K562 (cell line): ENCODE results near the gene DLL4. TPM values are rescaled to one million over a fixed set of nuclear protein-coding genes. Genes with fewer than 3 reads are reported as not detected.
A peak's percentile ranks its signal among the peaks of the same experiment; 100 is the strongest.

Experiments
- ATF4 ChIP-seq: fragments of 450-650 bp; formaldehyde crosslinking; IDR thresholded peaks from 2 replicates; pipeline ENCODE4 v1.4.0; 2022; ENCODE audit warnings: mild to moderate bottlenecking, moderate library complexity
- BCOR ChIP-seq: fragments of 450-650 bp; IDR thresholded peaks from 2 replicates; pipeline ENCODE4 v1.6.1; 2016
- CBX2 ChIP-seq: fragments of 200-600 bp; sonication (generic); IDR thresholded peaks from one replicate; pipeline ENCODE4 v1.6.1; 2012; ENCODE audit warnings: mild to moderate bottlenecking, low read length, inconsistent platforms; ENCODE audit not compliant: insufficient read depth, poor library complexity, severe bottlenecking
- CHD1 ChIP-seq: fragments of 200-600 bp; sonication (generic); IDR thresholded peaks from one replicate; pipeline ENCODE4 v1.6.1; 2012; ENCODE audit warnings: mild to moderate bottlenecking, moderate library complexity, low read length, inconsistent platforms
- CLOCK ChIP-seq: fragments of 250-450 bp; sonication (Bioruptor Pico); IDR thresholded peaks from 2 replicates; pipeline ENCODE4 v1.4.0; 2020; ENCODE audit warnings: mild to moderate bottlenecking, moderate library complexity, borderline replicate concordance
- CREM ChIP-seq: IDR thresholded peaks from 2 replicates; pipeline ENCODE4 v1.6.1; 2014; ENCODE audit warnings: antibody characterized with exemption, low read depth
- DACH1 ChIP-seq: fragments of 450-650 bp; IDR thresholded peaks from 2 replicates; pipeline ENCODE4 v1.6.1; 2018; ENCODE audit not compliant: partially characterized antibody
- ETV6 ChIP-seq, 3 experiments: fragments of 150-350 bp in 1 of 3; sonication (generic) in 1 of 3; formaldehyde crosslinking in 1 of 3; IDR thresholded peaks; 2 replicates each; pipeline versions ENCODE4 v1.6.1 to v1.8.0; 2014 to 2022; ENCODE audit warnings: borderline replicate concordance in 2 of 3, low read depth in 2 of 3, antibody characterized with exemption in 1 of 3, low read length in 1 of 3, mild to moderate bottlenecking in 1 of 3, missing genetic modification reagents in 1 of 3
- MITF ChIP-seq: IDR thresholded peaks from 2 replicates; pipeline ENCODE4 v1.6.1; 2014; ENCODE audit warnings: antibody characterized with exemption
- SMARCC2 ChIP-seq: fragments of 450-650 bp; IDR thresholded peaks from 2 replicates; pipeline ENCODE4 v1.6.1; 2017; ENCODE audit warnings: antibody characterized with exemption, moderate library complexity, mild to moderate bottlenecking, low read depth
- SRF ChIP-seq, 2 experiments: fragments of 250-450, 450-650 bp in 1 of 2; sonication (Bioruptor Pico) in 1 of 2; sonication (generic) in 1 of 2; formaldehyde crosslinking; IDR thresholded peaks; 2 replicates each; pipeline versions ENCODE4 v1.5.0 to v1.5.1; 2020 to 2022; ENCODE audit warnings: mild to moderate bottlenecking in 1 of 2, missing genetic modification reagents in 1 of 2
- STAT6 ChIP-seq: sonication (generic); formaldehyde crosslinking; IDR thresholded peaks from 2 replicates; pipeline ENCODE4 v1.8.1; 2023; ENCODE audit warnings: mild to moderate bottlenecking, missing genetic modification reagents
- ZBTB26 ChIP-seq: fragments of 450-650 bp; formaldehyde crosslinking; IDR thresholded peaks from 2 replicates; pipeline ENCODE4 v1.4.0; 2022; ENCODE audit warnings: missing genetic modification characterization
- ZC3H8 ChIP-seq: fragments of 450-650 bp; IDR thresholded peaks from 2 replicates; pipeline ENCODE4 v1.6.1; 2017
- ZNF253 ChIP-seq: fragments of 250-450 bp; sonication (Bioruptor Pico); conservative IDR thresholded peaks from 2 replicates; pipeline ENCODE4 v1.6.1; 2021; ENCODE audit warnings: mild to moderate bottlenecking
- ZNF583 ChIP-seq: fragments of 250-450 bp; sonication (Bioruptor Pico); IDR thresholded peaks from 2 replicates; pipeline ENCODE4 v1.4.0; 2020
- ZNF77 ChIP-seq: fragments of 250-450 bp; sonication (Bioruptor Pico); IDR thresholded peaks from 2 replicates; pipeline ENCODE4 v1.5.0; 2020
- polyA plus RNA-seq, 8 experiments: library from polyadenylated mRNA; depleted of rRNA in 4 of 8; stranded (reverse) in 5 of 8; unstranded in 3 of 8; fragments of >200 nt; fragmentation: Nextera tagmentation in 2 of 8; fragmentation: Illumina TruSeq in 1 of 8; extraction: Ambion mirVana in 2 of 8; extraction: Trizol in 1 of 8; gene quantifications; 2 replicates each; pipeline versions ENCODE4 v1.2.1 to v1.2.3, GENCODE V29; 2011 to 2014; ENCODE audit warnings: inconsistent platforms in 1 of 8, missing spikeins in 1 of 8
- total RNA-seq, 7 experiments: library from RNA; depleted of rRNA in 6 of 7; stranded (reverse); fragments of >200 nt in 6 of 7; fragmentation: Illumina TruSeq in 2 of 7; extraction: Trizol in 2 of 7; gene quantifications; 2 replicates each; pipeline versions ENCODE4 v1.2.1 to v1.2.3, GENCODE V29; 2011 to 2021; ENCODE audit warnings: low replicate concordance in 1 of 7

The DLL4 gene
- total and polyA plus RNA-seq, 9 of the 15 experiments (the other 6 are each of a cell fraction or from before 2014, with no cell fraction given) = 0.04 to 1.1 (median 0.41) TPM; not detected in 1

- TF ChIP-seq CLOCK (CRISPR knock-in tag) (no peak), CBX2 (no peak), BCOR (no peak), ZNF253 (CRISPR knock-in tag) (no peak), DACH1 (peak; percentile 96), ZNF583 (CRISPR knock-in tag) (no peak), CREM (peak; percentile 99), ZNF77 (CRISPR knock-in tag) (no peak), ZC3H8 (no peak), SMARCC2 (no peak), ZBTB26 (CRISPR knock-in tag) (no peak; the same call in 1 of the 2 replicates), MITF (peak; percentile 69; the same call in 1 of the 2 replicates), ATF4 (CRISPR knock-in tag) (no peak), CHD1 (no peak), STAT6 (CRISPR knock-in tag) (no peak), ETV6 (IDR thresholded peaks at IDR 0.05; ENCODE audit: borderline replicate concordance in 1 of 2, low read depth in 2 of 2, low read length in 1 of 2) (no peak), ETV6 (CRISPR knock-in tag; IDR thresholded peaks at IDR 0.05; ENCODE audit: borderline replicate concordance) (no peak), SRF (CRISPR knock-in tag; IDR thresholded peaks at IDR 0.05) (peak in 1 of 2 experiments; percentile 78; a peak in 1 of 4 replicates)
Measured at GRCh38 chr15:40893733-40894680, 35.1 kb upstream of the DLL4 start, which contains the start of gene VPS18 (continued).
